HepG2 (cell line): ENCODE results near the gene CD80. TPM values are rescaled to one million over a fixed set of nuclear protein-coding genes. Genes with fewer than 3 reads are reported as not detected.
A peak's percentile ranks its signal among the peaks of the same experiment; 100 is the strongest.

ENCODE experiments used
- ATF3 ChIP-seq: sonication (generic); formaldehyde crosslinking; IDR thresholded peaks from 2 replicates; pipeline ENCODE4 v1.4.0; 2020; ENCODE audit warnings: missing genetic modification reagents
- ATF7 ChIP-seq, 2 experiments: fragments of 450-650 bp in 1 of 2; sonication (generic) in 1 of 2; formaldehyde crosslinking in 1 of 2; IDR thresholded peaks; 2 replicates each; pipeline versions ENCODE4 v1.4.0 to v1.6.1; 2016 to 2020; ENCODE audit warnings: antibody characterized with exemption in 1 of 2, mild to moderate bottlenecking in 1 of 2, missing genetic modification reagents in 1 of 2
- DRAP1 ChIP-seq: IDR thresholded peaks from 2 replicates; pipeline ENCODE4 v1.6.1; 2016; ENCODE audit warnings: missing genetic modification reagents, missing compliant biosample characterization
- HNRNPL ChIP-seq: fragments of 200-400 bp; formaldehyde crosslinking; IDR thresholded peaks from 2 replicates; pipeline ENCODE4 v1.6.1; 2017; ENCODE audit warnings: mild to moderate bottlenecking, low read depth, low read length
- LRRFIP1 ChIP-seq: sonication (generic); formaldehyde crosslinking; conservative IDR thresholded peaks from 2 replicates; pipeline ENCODE4 v1.4.0; 2020; ENCODE audit warnings: missing genetic modification reagents
- MAFF ChIP-seq: IDR thresholded peaks from 2 replicates; pipeline ENCODE4 v1.6.1; 2011; ENCODE audit warnings: low read depth, low read length, improper control_type of control experiment
- MLXIP ChIP-seq: sonication (generic); formaldehyde crosslinking; IDR thresholded peaks from 2 replicates; pipeline ENCODE4 v1.9.0; 2021; ENCODE audit warnings: missing genetic modification reagents, borderline replicate concordance
- RELA ChIP-seq: sonication (generic); formaldehyde crosslinking; IDR thresholded peaks from 2 replicates; pipeline ENCODE4 v1.4.0; 2020; ENCODE audit warnings: missing genetic modification reagents
- RFX3 ChIP-seq: IDR thresholded peaks from 2 replicates; pipeline ENCODE4 v1.6.1; 2016; ENCODE audit warnings: missing biosample characterization, missing genetic modification reagents
- STAG1 ChIP-seq: sonication (generic); formaldehyde crosslinking; IDR thresholded peaks from 2 replicates; pipeline ENCODE4 v1.4.0; 2020; ENCODE audit warnings: missing genetic modification reagents
- TCF12 ChIP-seq, 2 experiments: fragments of 450-650 bp in 1 of 2; sonication (generic) in 1 of 2; formaldehyde crosslinking in 1 of 2; IDR thresholded peaks; 2 replicates each; pipeline versions ENCODE4 v1.6.1 to v1.8.0; 2017 to 2022; ENCODE audit warnings: antibody characterized with exemption in 1 of 2, mild to moderate bottlenecking in 1 of 2, missing genetic modification reagents in 1 of 2, moderate library complexity in 1 of 2
- ZNF543 ChIP-seq: sonication (generic); formaldehyde crosslinking; IDR thresholded peaks from 2 replicates; pipeline ENCODE4 v1.4.0; 2020; ENCODE audit warnings: mild to moderate bottlenecking, missing genetic modification reagents
- ZNF670 ChIP-seq: sonication (generic); formaldehyde crosslinking; IDR thresholded peaks from 2 replicates; pipeline ENCODE4 v1.8.0; 2022; ENCODE audit warnings: mild to moderate bottlenecking, missing genetic modification reagents, borderline replicate concordance
- ZNF770 ChIP-seq: sonication (generic); formaldehyde crosslinking; IDR thresholded peaks from 2 replicates; pipeline ENCODE4 v1.5.0; 2020; ENCODE audit warnings: mild to moderate bottlenecking, missing genetic modification reagents
- ZNF781 ChIP-seq: sonication (generic); formaldehyde crosslinking; IDR thresholded peaks from 2 replicates; pipeline ENCODE4 v1.5.1; 2020; ENCODE audit warnings: borderline replicate concordance, mild to moderate bottlenecking, missing genetic modification reagents; ENCODE audit errors: not compliant biosample characterization
- polyA plus RNA-seq, 8 experiments: library from polyadenylated mRNA; depleted of rRNA in 3 of 8; stranded (reverse) in 7 of 8; unstranded in 1 of 8; fragments of >200 nt; fragmentation: Illumina TruSeq in 4 of 8; extraction: Trizol in 4 of 8; gene quantifications; 2 replicates each; pipeline versions ENCODE4 v1.2.1 to v1.2.3, GENCODE V29; 2011 to 2016; ENCODE audit warnings: low read depth in 4 of 8, missing spikeins in 1 of 8, mixed read lengths in 1 of 8; ENCODE audit not compliant: insufficient read depth in 1 of 8
- total RNA-seq, 5 experiments: library from RNA; depleted of rRNA; stranded (reverse); fragments of >200 nt; fragmentation: Illumina TruSeq; extraction: Trizol; gene quantifications; 2 replicates each; pipeline ENCODE4 v1.2.3, GENCODE V29; 2016; ENCODE audit warnings: low read depth in 1 of 5
- TF ChIP-seq, protein P1 (sequence below): sonication (generic); formaldehyde crosslinking; IDR thresholded peaks from 2 replicates; pipeline ENCODE4 v1.8.0; 2022; ENCODE audit warnings: missing genetic modification reagents, mild to moderate bottlenecking, inconsistent platforms, borderline replicate concordance
- TF ChIP-seq, protein P2 (sequence below): sonication (generic); formaldehyde crosslinking; IDR thresholded peaks from 2 replicates; pipeline ENCODE4 v1.8.1; 2023; ENCODE audit warnings: missing genetic modification reagents, mild to moderate bottlenecking, borderline replicate concordance

CD80 gene
- total and polyA plus RNA-seq, 2 of the 13 experiments (the other 11 are each of a cell fraction or from before 2014, with no cell fraction given), result not detected

- TF ChIP-seq MLXIP (CRISPR knock-in tag) (no peak), DRAP1 (peak; percentile 82; the same call in 1 of the 2 replicates), ZNF543 (CRISPR knock-in tag) (peak; percentile 84), ZNF670 (peak; percentile 25; the same call in 1 of the 2 replicates), ATF3 (CRISPR knock-in tag) (0 out of 2 replicates have a peak, but pooled peaks have one; percentile 23), HNRNPL (no peak; the same call in none of the 2 replicates), ZNF781 (peak; percentile 67), RELA (no peak), ATF7 (IDR thresholded peaks at IDR 0.05) (no peak), ATF7 (CRISPR knock-in tag; IDR thresholded peaks at IDR 0.05) (0 out of 2 replicates have a peak, but pooled peaks have one; percentile 57), STAG1 (CRISPR knock-in tag) (no peak; the same call in 1 of the 2 replicates), TCF12 (IDR thresholded peaks at IDR 0.05) (no peak), TCF12 (CRISPR knock-in tag; IDR thresholded peaks at IDR 0.05) (peak; percentile 85), RFX3 (CRISPR knock-in tag) (no peak), ZNF770 (CRISPR knock-in tag) (peak; percentile 83), LRRFIP1 (CRISPR knock-in tag) (no peak), MAFF (no peak)
- TF ChIP-seq, protein P1, sequence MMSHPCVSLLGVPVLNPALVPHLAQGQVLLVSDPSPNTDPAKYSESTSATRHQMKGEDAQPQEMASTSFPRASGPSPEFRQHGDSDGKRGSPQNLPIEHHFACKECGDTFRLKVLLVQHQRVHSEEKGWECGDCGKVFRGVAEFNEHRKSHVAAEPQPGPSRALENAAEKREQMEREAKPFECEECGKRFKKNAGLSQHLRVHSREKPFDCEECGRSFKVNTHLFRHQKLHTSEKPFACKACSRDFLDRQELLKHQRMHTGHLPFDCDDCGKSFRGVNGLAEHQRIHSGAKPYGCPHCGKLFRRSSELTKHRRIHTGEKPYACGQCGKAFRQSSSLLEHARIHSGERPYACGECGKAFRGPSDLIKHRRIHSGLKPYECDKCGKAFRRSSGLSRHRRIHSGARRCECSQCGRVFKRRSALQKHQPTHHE (CRISPR knock-in tag), result peak; percentile 49; the same call in 1 of the 2 replicates
- TF ChIP-seq, protein P2, sequence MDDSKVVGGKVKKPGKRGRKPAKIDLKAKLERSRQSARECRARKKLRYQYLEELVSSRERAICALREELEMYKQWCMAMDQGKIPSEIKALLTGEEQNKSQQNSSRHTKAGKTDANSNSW (CRISPR knock-in tag), result no peak
Measured at GRCh38 chr3:119498186-119499011, 61.0 kb downstream of the CD80 start, which contains the start of gene TIMMDC1 (continued).
